HCT116 (cell line): ENCODE measurements around the gene PLEKHH2.

Source experiments
- CBX3 ChIP-seq: IDR thresholded peaks from 2 replicates; pipeline ENCODE4 v1.6.1; 2012; ENCODE audit warnings: low read depth
- CTCF ChIP-seq, 3 experiments: fragments of 200-600 bp in 1 of 3; sonication (generic) in 1 of 3; IDR thresholded peaks in 2 of 3; conservative IDR thresholded peaks in 1 of 3; 2 replicates each; pipeline ENCODE4 v1.5.1; 2012 to 2017; ENCODE audit warnings: low read depth in 2 of 3, low read length in 2 of 3, antibody characterized with exemption in 1 of 3, borderline replicate concordance in 1 of 3, control low read depth in 1 of 3, mild to moderate bottlenecking in 1 of 3, mixed read lengths in 1 of 3, mixed run types in 1 of 3, moderate library complexity in 1 of 3; ENCODE audit not compliant: insufficient read depth in 1 of 3
- JUND ChIP-seq: IDR thresholded peaks from 2 replicates; pipeline ENCODE4 v1.6.1; 2012
- MAX ChIP-seq: IDR thresholded peaks from 2 replicates; pipeline ENCODE4 v1.6.1; 2012
- POLR2A ChIP-seq: IDR thresholded peaks from 2 replicates; pipeline ENCODE4 v1.7.0; 2011; ENCODE audit warnings: borderline replicate concordance; ENCODE audit not compliant: insufficient read depth, insufficient read length; ENCODE audit errors: extremely low read depth
- POLR2AphosphoS5 ChIP-seq: IDR thresholded peaks from 2 replicates; pipeline ENCODE4 v1.6.1; 2011; ENCODE audit warnings: mild to moderate bottlenecking, low read depth, low read length, moderate library complexity
- REST ChIP-seq: IDR thresholded peaks from 2 replicates; pipeline ENCODE4 v1.6.1; 2012; ENCODE audit warnings: low read depth
- SP1 ChIP-seq: IDR thresholded peaks from 2 replicates; pipeline ENCODE4 v1.6.1; 2012; ENCODE audit warnings: low read depth
- ZBTB33 ChIP-seq: IDR thresholded peaks from 2 replicates; pipeline ENCODE4 v1.6.1; 2011; ENCODE audit warnings: mild to moderate bottlenecking, low read length, moderate library complexity; ENCODE audit not compliant: insufficient replicate concordance; ENCODE audit errors: extremely low read depth

- TF ChIP-seq POLR2AphosphoS5 = no peak
- TF ChIP-seq CTCF (IDR thresholded peaks at IDR 0.05 in 2 of 3, conservative IDR thresholded peaks at IDR 0.05 in 1 of 3; ENCODE audit: borderline replicate concordance in 1 of 3, insufficient read depth in 1 of 3, low read depth in 2 of 3, low read length in 2 of 3) = no peak
- TF ChIP-seq SP1 = no peak
- TF ChIP-seq JUND = no peak
- TF ChIP-seq POLR2A = no peak
- TF ChIP-seq ZBTB33 = no peak
- no peak for TF ChIP-seq CBX3
- no peak for TF ChIP-seq REST
- TF ChIP-seq MAX = no peak
These were observed 163.8 kb downstream of the PLEKHH2 start for GRCh38 chr2:43800894-43801293.
